ENCODE results near the gene POLG.
"Not testable (repeated sequence)": the region's sequence is repeated elsewhere in the genome, so short reads cannot be mapped to it uniquely, and the experiment has no call there.

Gene POLG

GRCh38 chr15:89277281-89277680, 57.3 kb downstream of the POLG start:
- not testable (repeated sequence) for DNase-seq

All from stimulated activated naive CD4-positive, alpha-beta T cell treated with Interleukin-2 at 50 U/mL for 16 hours (primary cell).